ENCODE results near the gene EFNB1.

EFNB1 gene

GRCh38 chrX:68883800-68884199, 55.0 kb downstream of the EFNB1 start:
- DNase-seq (ENCODE audit: low read depth in 2 of 2), result no peak

- DNase-seq (ENCODE audit: low read depth in 2 of 2), result no peak
These were observed 60.4 kb downstream of the EFNB1 start for GRCh38 chrX:68889249-68889648.

Measured in stimulated activated CD8-positive, alpha-beta memory T cell treated with anti-CD3 and anti-CD28 coated beads, Interleukin-7, amount 100 ng/mL, for 1 hour (primary cell).